ENCODE results near the gene NUTM2F.
"Not testable (repeated sequence)": the region's sequence is repeated elsewhere in the genome, so short reads cannot be mapped to it uniquely, and the experiment has no call there.

GRCh38 chr9:94277029-94277428 is 51.4 kb downstream of the NUTM2F start:
- not testable (repeated sequence) for TF ChIP-seq EZH2phosphoT487 (IDR thresholded peaks at IDR 0.05; ENCODE audit: insufficient read depth, low read depth); EZH2 (IDR thresholded peaks at IDR 0.05; ENCODE audit: insufficient read depth, poor library complexity, severe bottlenecking)
